HG02571 (cell line): ENCODE results near the gene TGM1.

Experiments
- ATAC-seq: cut with Tn5 transposase; IDR thresholded peaks from one replicate; pipeline ENCODE4 v1.9.1; 2021; ENCODE audit warnings: mild to moderate bottlenecking, moderate library complexity; ENCODE audit not compliant: unreplicated experiment

The TGM1 gene

GRCh38 chr14:24271134-24271833, 8.3 kb upstream of the TGM1 start, which contains the start of gene RABGGTA:
Gene RABGGTA (minus strand): TSS chr14:24271597. CDS start chr14:24271115, 482 bp downstream.
- peak; percentile 84 for ATAC-seq

GRCh38 chr14:24270537-24271133, 7.7 kb upstream of the TGM1 start:
- ATAC-seq, result no peak

- no peak for ATAC-seq
Observed at GRCh38 chr14:24269910-24270536, 7.0 kb upstream of the TGM1 start.

- ATAC-seq, result no peak
Observed at GRCh38 chr14:24269368-24269767, 6.4 kb upstream of the TGM1 start.

GRCh38 chr14:24268225-24268624, 5.2 kb upstream of the TGM1 start:
- ATAC-seq, result no peak

- ATAC-seq, result no peak
Observed at GRCh38 chr14:24267516-24267915, 4.5 kb upstream of the TGM1 start.

GRCh38 chr14:24266344-24267244, 3.6 kb upstream of the TGM1 start:
- no peak for ATAC-seq

GRCh38 chr14:24264298-24264697, 1.3 kb upstream of the TGM1 start:
- ATAC-seq, result no peak

GRCh38 chr14:24263848-24264247, 871 bp upstream of the TGM1 start:
- no peak for ATAC-seq

- no peak for ATAC-seq
Observed at GRCh38 chr14:24261969-24262327, 1.0 kb downstream of the TGM1 start.

- ATAC-seq, result no peak
Observed at GRCh38 chr14:24261256-24261968, 1.6 kb downstream of the TGM1 start.

- no peak for ATAC-seq
Observed at GRCh38 chr14:24260780-24261157, 2.2 kb downstream of the TGM1 start.

GRCh38 chr14:24260026-24260779, 2.8 kb downstream of the TGM1 start:
- ATAC-seq, result no peak

GRCh38 chr14:24259282-24260025, 3.5 kb downstream of the TGM1 start:
- ATAC-seq, result no peak

GRCh38 chr14:24258548-24259265, 4.3 kb downstream of the TGM1 start:
- no peak for ATAC-seq

GRCh38 chr14:24258119-24258518, 4.9 kb downstream of the TGM1 start:
- no peak for ATAC-seq

GRCh38 chr14:24256960-24257359, 6.0 kb downstream of the TGM1 start:
- ATAC-seq, result no peak

GRCh38 chr14:24255931-24256711, 6.9 kb downstream of the TGM1 start:
- ATAC-seq, result no peak
